ENCODE results near the gene HMBS. TPM values are rescaled to one million over a fixed set of nuclear protein-coding genes. Genes with fewer than 3 reads are reported as not detected.

Gene HMBS
- total and polyA plus RNA-seq, 4 donors, result 10.5 to 224 (median 26.7) TPM

GRCh38 chr11:119087123-119087522, 2.4 kb downstream of the HMBS start:
- no peak for TF ChIP-seq RAD21 (IDR thresholded peaks at IDR 0.05)
- no peak for TF ChIP-seq FOXA2 (IDR thresholded peaks at IDR 0.05)
- TF ChIP-seq MAX (IDR thresholded peaks at IDR 0.05), result no peak
- TF ChIP-seq JUND (IDR thresholded peaks at IDR 0.05), result no peak
- no peak for TF ChIP-seq TAF1 (conservative IDR thresholded peaks at IDR 0.05)
- no peak overlapping the region for H3K27ac ChIP-seq (ENCODE audit: low read depth in 1 of 2, low read length in 2 of 2)
- H3K27me3 ChIP-seq (ENCODE audit: control insufficient read depth in 4 of 4, insufficient read depth in 4 of 4, low read length in 3 of 4), result no peaks in the 10 kb centered on the region
- peaks cover 0 to 6% (median 2%) of the 10 kb centered on the region in 4 donors for H3K36me3 ChIP-seq (ENCODE audit: control insufficient read depth in 4 of 4, insufficient read depth in 3 of 4, low read depth in 1 of 4, low read length in 3 of 4)
- no peak overlapping the region for H3K9ac ChIP-seq (ENCODE audit: low read depth in 1 of 2, low read length in 2 of 2)
- no peaks in the 10 kb centered on the region for H3K9me3 ChIP-seq (ENCODE audit: control insufficient read depth in 4 of 4, low read length in 3 of 4)
- H3K4me3 ChIP-seq (ENCODE audit: low read depth in 1 of 3, low read length in 3 of 3), result no peak overlapping the region
- WGBS, result 92% methylated on average over 6 of the region's 6 CpGs
- no peak for DNase-seq (ENCODE audit: low spot score)
- peaks cover 5 to 17% (median 10%) of the 10 kb centered on the region in 4 donors for H3K4me1 ChIP-seq (ENCODE audit: control insufficient read depth in 4 of 4, insufficient read depth in 4 of 4, low read length in 3 of 4)

DNA sequence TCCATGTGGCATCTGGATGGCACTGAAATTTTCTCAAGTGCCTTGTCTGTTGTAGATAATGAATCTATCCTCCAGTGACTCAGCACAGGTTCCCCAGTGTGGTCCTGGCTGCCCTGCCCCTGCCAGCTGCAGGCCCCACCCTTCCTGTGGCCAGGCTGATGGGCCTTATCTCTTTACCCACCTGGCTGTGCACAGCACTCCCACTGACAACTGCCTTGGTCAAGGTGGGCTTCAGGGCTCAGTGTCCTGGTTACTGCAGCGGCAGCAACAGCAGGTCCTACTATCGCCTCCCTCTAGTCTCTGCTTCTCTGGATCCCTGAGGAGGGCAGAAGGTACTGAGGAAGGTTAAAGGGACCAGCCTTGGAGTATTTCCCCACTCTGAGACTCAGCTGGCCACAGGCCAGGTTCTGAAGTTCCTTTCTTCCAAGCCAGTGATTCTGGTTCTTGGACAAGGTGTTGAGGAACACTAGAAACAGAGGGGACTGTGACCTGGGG, 3.1 kb downstream of the HMBS start:
- H3K27me3 ChIP-seq (ENCODE audit: control insufficient read depth in 4 of 4, insufficient read depth in 4 of 4, low read length in 3 of 4), result no peaks in the 10 kb centered on the region
- H3K9ac ChIP-seq (ENCODE audit: low read depth in 1 of 2, low read length in 2 of 2), result no peak overlapping the region
- DNase-seq (ENCODE audit: low spot score), result peak; percentile 91
- WGBS, result 94% methylated on average over 2 of the region's 2 CpGs
- no peak overlapping the region for H3K4me3 ChIP-seq (ENCODE audit: low read depth in 1 of 3, low read length in 3 of 3)
- peaks cover 0 to 6% (median under 1%) of the 10 kb centered on the region in 4 donors for H3K36me3 ChIP-seq (ENCODE audit: control insufficient read depth in 4 of 4, insufficient read depth in 3 of 4, low read depth in 1 of 4, low read length in 3 of 4)
- no peaks in the 10 kb centered on the region for H3K9me3 ChIP-seq (ENCODE audit: control insufficient read depth in 4 of 4, low read length in 3 of 4)
- no peak for TF ChIP-seq RXRA (IDR thresholded peaks at IDR 0.05)
- H3K27ac ChIP-seq (ENCODE audit: low read depth in 1 of 2, low read length in 2 of 2), result no peak overlapping the region
- peaks cover 5 to 19% (median 10%) of the 10 kb centered on the region in 4 donors for H3K4me1 ChIP-seq (ENCODE audit: control insufficient read depth in 4 of 4, insufficient read depth in 4 of 4, low read length in 3 of 4)

DNA sequence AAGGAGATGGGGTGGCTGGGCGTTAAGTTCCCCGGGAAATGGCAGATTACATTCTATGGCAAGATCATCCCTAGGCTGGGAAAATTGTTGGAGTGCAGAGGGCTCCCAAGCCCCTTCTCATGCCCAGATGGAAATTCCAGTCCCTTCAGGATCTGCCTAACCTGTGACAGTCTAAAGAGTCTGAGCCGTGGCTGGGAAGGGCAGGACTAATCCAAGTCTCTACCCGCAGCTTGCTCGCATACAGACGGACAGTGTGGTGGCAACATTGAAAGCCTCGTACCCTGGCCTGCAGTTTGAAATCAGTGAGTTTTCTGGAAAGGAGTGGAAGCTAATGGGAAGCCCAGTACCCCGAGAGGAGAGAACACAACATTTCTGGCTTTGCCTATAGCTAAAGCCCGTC, 3.7 kb downstream of the HMBS start:
- Histone ChIP-seq H3K4me1 (ENCODE audit: control insufficient read depth in 4 of 4, insufficient read depth in 4 of 4, low read length in 3 of 4) (peaks cover 5 to 25% (median 14%) of the 10 kb centered on the region in 4 donors), H3K27ac (ENCODE audit: low read depth in 1 of 2, low read length in 2 of 2) (no peak overlapping the region), H3K27me3 (ENCODE audit: control insufficient read depth in 4 of 4, insufficient read depth in 4 of 4, low read length in 3 of 4) (no peaks in the 10 kb centered on the region), H3K9me3 (ENCODE audit: control insufficient read depth in 4 of 4, low read length in 3 of 4) (no peaks in the 10 kb centered on the region), H3K4me3 (ENCODE audit: low read depth in 1 of 3, low read length in 3 of 3) (no peak overlapping the region), H3K9ac (ENCODE audit: low read depth in 1 of 2, low read length in 2 of 2) (no peak overlapping the region), H3K36me3 (ENCODE audit: control insufficient read depth in 4 of 4, insufficient read depth in 3 of 4, low read depth in 1 of 4, low read length in 3 of 4) (peaks cover 0 to 6% (median under 1%) of the 10 kb centered on the region in 4 donors)
- no peak for DNase-seq (ENCODE audit: low spot score)
- WGBS, result 96% methylated on average over 9 of the region's 9 CpGs
- TF ChIP-seq ZBTB33 (IDR thresholded peaks at IDR 0.05) (no peak), RAD21 (IDR thresholded peaks at IDR 0.05) (no peak), TAF1 (conservative IDR thresholded peaks at IDR 0.05) (no peak), FOXA1 (IDR thresholded peaks at IDR 0.05) (no peak), SP1 (IDR thresholded peaks at IDR 0.05) (no peak), REST (IDR thresholded peaks at IDR 0.05) (no peak), RXRA (IDR thresholded peaks at IDR 0.05) (no peak), FOXA2 (IDR thresholded peaks at IDR 0.05) (no peak), JUND (IDR thresholded peaks at IDR 0.05) (no peak), HNF4A (conservative IDR thresholded peaks at IDR 0.05) (no peak), MAX (IDR thresholded peaks at IDR 0.05) (no peak), YY1 (IDR thresholded peaks at IDR 0.05) (no peak), HNF4G (IDR thresholded peaks at IDR 0.05) (no peak)
- TF ChIP-seq, protein P1, sequence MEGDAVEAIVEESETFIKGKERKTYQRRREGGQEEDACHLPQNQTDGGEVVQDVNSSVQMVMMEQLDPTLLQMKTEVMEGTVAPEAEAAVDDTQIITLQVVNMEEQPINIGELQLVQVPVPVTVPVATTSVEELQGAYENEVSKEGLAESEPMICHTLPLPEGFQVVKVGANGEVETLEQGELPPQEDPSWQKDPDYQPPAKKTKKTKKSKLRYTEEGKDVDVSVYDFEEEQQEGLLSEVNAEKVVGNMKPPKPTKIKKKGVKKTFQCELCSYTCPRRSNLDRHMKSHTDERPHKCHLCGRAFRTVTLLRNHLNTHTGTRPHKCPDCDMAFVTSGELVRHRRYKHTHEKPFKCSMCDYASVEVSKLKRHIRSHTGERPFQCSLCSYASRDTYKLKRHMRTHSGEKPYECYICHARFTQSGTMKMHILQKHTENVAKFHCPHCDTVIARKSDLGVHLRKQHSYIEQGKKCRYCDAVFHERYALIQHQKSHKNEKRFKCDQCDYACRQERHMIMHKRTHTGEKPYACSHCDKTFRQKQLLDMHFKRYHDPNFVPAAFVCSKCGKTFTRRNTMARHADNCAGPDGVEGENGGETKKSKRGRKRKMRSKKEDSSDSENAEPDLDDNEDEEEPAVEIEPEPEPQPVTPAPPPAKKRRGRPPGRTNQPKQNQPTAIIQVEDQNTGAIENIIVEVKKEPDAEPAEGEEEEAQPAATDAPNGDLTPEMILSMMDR (IDR thresholded peaks at IDR 0.05; ENCODE audit: low read depth, low read length, missing input control), result no peak
- TF ChIP-seq, protein P2, sequence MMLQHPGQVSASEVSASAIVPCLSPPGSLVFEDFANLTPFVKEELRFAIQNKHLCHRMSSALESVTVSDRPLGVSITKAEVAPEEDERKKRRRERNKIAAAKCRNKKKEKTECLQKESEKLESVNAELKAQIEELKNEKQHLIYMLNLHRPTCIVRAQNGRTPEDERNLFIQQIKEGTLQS (IDR thresholded peaks at IDR 0.05), result no peak

Data from liver (tissue), 9 donors.